DOHH2 (cell line): ENCODE measurements around the gene TMEM54.

Experiments used
- H3F3A ChIP-seq: fragments of 200-600 bp; sonication (generic), shearing (Covaris generic); 2 replicates; pipeline ENCODE4 v1.6.0; 2016; ENCODE audit warnings: antibody characterized with exemption, mild to moderate bottlenecking; ENCODE audit not compliant: control insufficient read depth, insufficient read depth
- H3K27ac ChIP-seq: fragments of 200-600 bp; sonication (generic); 2 replicates; pipeline ENCODE4 v1.5.1; 2014; ENCODE audit warnings: low read depth, mild to moderate bottlenecking, low read length, moderate library complexity
- H3K27me3 ChIP-seq: fragments of 200-600 bp; sonication (generic); 2 replicates; pipeline ENCODE4 v1.6.1; 2014; ENCODE audit warnings: mild to moderate bottlenecking, low read length, mixed read lengths; ENCODE audit not compliant: control insufficient read depth
- H3K36me3 ChIP-seq: fragments of 200-600 bp; sonication (generic); 2 replicates; pipeline ENCODE4 v1.6.1; 2014; ENCODE audit warnings: mild to moderate bottlenecking, low read length, moderate library complexity, mixed read lengths; ENCODE audit not compliant: control insufficient read depth
- H3K4me1 ChIP-seq: fragments of 200-600 bp; sonication (generic); 2 replicates; pipeline ENCODE4 v1.6.1; 2014; ENCODE audit warnings: mild to moderate bottlenecking, low read length, mixed read lengths; ENCODE audit not compliant: control insufficient read depth
- H3K4me2 ChIP-seq: fragments of 200-600 bp; sonication (generic); 2 replicates; pipeline ENCODE4 v1.6.0; 2014; ENCODE audit warnings: mild to moderate bottlenecking, low read length, moderate library complexity
- H3K4me3 ChIP-seq: fragments of 200-600 bp; sonication (generic); 2 replicates; pipeline ENCODE4 v1.5.1; 2014; ENCODE audit warnings: mild to moderate bottlenecking, low read length, mixed read lengths
- H3K79me2 ChIP-seq: fragments of 200-600 bp; sonication (generic); 2 replicates; pipeline ENCODE4 v1.6.1; 2014; ENCODE audit warnings: mild to moderate bottlenecking, low read length, mixed read lengths; ENCODE audit not compliant: control insufficient read depth
- H3K9me2 ChIP-seq: fragments of 200-600 bp; sonication (generic); replicated peaks from 2 replicates; pipeline ENCODE4 v1.6.1; 2014; ENCODE audit warnings: mild to moderate bottlenecking, low read length, mixed read lengths; ENCODE audit not compliant: control insufficient read depth
- H3K9me3 ChIP-seq: fragments of 200-600 bp; sonication (generic); 2 replicates; pipeline ENCODE4 v1.6.1; 2014; ENCODE audit warnings: antibody characterized with exemption, low read length, mixed read lengths; ENCODE audit not compliant: control insufficient read depth, insufficient read depth
- H4K20me1 ChIP-seq: fragments of 200-600 bp; sonication (generic); 2 replicates; pipeline ENCODE4 v1.6.0; 2014; ENCODE audit warnings: low read depth, mild to moderate bottlenecking, antibody characterized with exemption, low read length, moderate library complexity; ENCODE audit not compliant: control insufficient read depth, insufficient read depth
- CTCF ChIP-seq: fragments of 200-600 bp; sonication (generic); IDR thresholded peaks from one replicate; pipeline ENCODE4 v1.5.1; 2014; ENCODE audit warnings: antibody characterized with exemption, mild to moderate bottlenecking, low read depth, low read length; ENCODE audit not compliant: poor library complexity, severe bottlenecking
- EZH2phosphoT487 ChIP-seq: fragments of 200-600 bp; sonication (generic); IDR thresholded peaks from 2 replicates; pipeline ENCODE4 v1.6.1; 2017; ENCODE audit warnings: borderline replicate concordance, mild to moderate bottlenecking, antibody characterized with exemption, low read length, moderate library complexity, mixed read lengths

TMEM54 gene

GRCh38 chr1:32890516-32891240 lies 10.5 kb downstream of the TMEM54 start:
- no peaks in the 10 kb centered on the region for H3K9me2 ChIP-seq
- no peak overlapping the region for H3K4me2 ChIP-seq
- H4K20me1 ChIP-seq: no peaks in the 10 kb centered on the region
- H3K36me3 ChIP-seq: no peaks in the 10 kb centered on the region
- no peaks in the 10 kb centered on the region for H3K9me3 ChIP-seq
- no peak overlapping the region for H3K27ac ChIP-seq
- H3K4me1 ChIP-seq: no peaks in the 10 kb centered on the region
- peaks cover 15% of the 10 kb centered on the region; the same call in 1 of the 2 replicates for H3K27me3 ChIP-seq
- no peak overlapping the region for H3K4me3 ChIP-seq
- no peaks in the 10 kb centered on the region for H3K79me2 ChIP-seq
- H3F3A ChIP-seq: no peaks in the 10 kb centered on the region
- TF ChIP-seq EZH2phosphoT487: no peak
- TF ChIP-seq CTCF: no peak

- peaks cover 20% of the 10 kb centered on the region; the same call in 1 of the 2 replicates for H3K27me3 ChIP-seq
- H4K20me1 ChIP-seq: no peaks in the 10 kb centered on the region
- no peaks in the 10 kb centered on the region for H3F3A ChIP-seq
- no peaks in the 10 kb centered on the region for H3K36me3 ChIP-seq
- no peak overlapping the region for H3K4me3 ChIP-seq
- no peak overlapping the region for H3K27ac ChIP-seq
- H3K4me1 ChIP-seq: no peaks in the 10 kb centered on the region
- H3K9me2 ChIP-seq: no peaks in the 10 kb centered on the region
- TF ChIP-seq CTCF (no peak), EZH2phosphoT487 (no peak)
- H3K9me3 ChIP-seq: no peaks in the 10 kb centered on the region
- H3K4me2 ChIP-seq: no peak overlapping the region
- no peaks in the 10 kb centered on the region for H3K79me2 ChIP-seq
Measured at GRCh38 chr1:32889731-32890278, 11.4 kb downstream of the TMEM54 start.

GRCh38 chr1:32888677-32889420 lies 12.3 kb downstream of the TMEM54 start:
- TF ChIP-seq EZH2phosphoT487: no peak
- TF ChIP-seq CTCF: no peak
- Histone ChIP-seq H3K36me3 (no peaks in the 10 kb centered on the region), H3K27me3 (peaks cover 22% of the 10 kb centered on the region; the same call in 1 of the 2 replicates), H3K79me2 (no peaks in the 10 kb centered on the region), H3K4me2 (no peak overlapping the region), H3K9me3 (no peaks in the 10 kb centered on the region), H3K4me3 (no peak overlapping the region), H3K4me1 (no peaks in the 10 kb centered on the region), H3F3A (no peaks in the 10 kb centered on the region), H4K20me1 (no peaks in the 10 kb centered on the region), H3K9me2 (no peaks in the 10 kb centered on the region), H3K27ac (no peak overlapping the region)
